Epithelial cell of esophagus (primary cell): ENCODE measurements around the gene IL1F10.

Source experiments
- DNase-seq: peaks from one replicate; pipeline ENCODE4 v3.0.0; 2010; ENCODE audit warnings: low read depth
- H3K4me3 ChIP-seq: 2 replicates; pipeline ENCODE4 v1.5.1; 2011; ENCODE audit warnings: mild to moderate bottlenecking, low read length, control low read depth
- CTCF ChIP-seq: IDR thresholded peaks from 2 replicates; pipeline ENCODE4 v1.5.1; 2011; ENCODE audit warnings: low read depth, mild to moderate bottlenecking, low read length, control low read depth, inconsistent platforms; ENCODE audit not compliant: insufficient read depth; ENCODE audit errors: missing control alignments

The IL1F10 gene

GRCh38 chr2:113116100-113116958 lies 48.6 kb downstream of the IL1F10 start:
- H3K4me3 ChIP-seq: no peak overlapping the region
- DNase-seq: peak; percentile 61
- TF ChIP-seq CTCF: no peak

GRCh38 chr2:113117541-113118262 lies 49.9 kb downstream of the IL1F10 start:
- peak overlapping the region; percentile 55 for H3K4me3 ChIP-seq
- peak; percentile 100 for DNase-seq
- TF ChIP-seq CTCF: no peak

GRCh38 chr2:113118263-113118657 lies 50.5 kb downstream of the IL1F10 start:
- peak overlapping the region; percentile 55 for H3K4me3 ChIP-seq
- TF ChIP-seq CTCF: no peak
- no peak for DNase-seq

GRCh38 chr2:113119111-113119510 lies 51.3 kb downstream of the IL1F10 start:
- TF ChIP-seq CTCF: no peak
- H3K4me3 ChIP-seq: peak overlapping the region; percentile 55

GRCh38 chr2:113120861-113121260 lies 53.1 kb downstream of the IL1F10 start:
- no peak for TF ChIP-seq CTCF
- H3K4me3 ChIP-seq: peak overlapping the region; percentile 55
- DNase-seq: no peak

More at GRCh38 chr2:113119111-113119510, 51.3 kb downstream of the IL1F10 start:
- DNase-seq: no peak

GRCh38 chr2:113122364-113122763 lies 54.6 kb downstream of the IL1F10 start:
- no peak for DNase-seq
- H3K4me3 ChIP-seq: no peak overlapping the region
- no peak for TF ChIP-seq CTCF

- no peak for TF ChIP-seq CTCF
- no peak for DNase-seq
- H3K4me3 ChIP-seq: no peak overlapping the region
These were observed 56.0 kb downstream of the IL1F10 start for GRCh38 chr2:113123726-113124125.
